Measurements from ENCODE around the gene JAGN1.
"Not testable (repeated sequence)": the region's sequence is repeated elsewhere in the genome, so short reads cannot be mapped to it uniquely, and the experiment has no call there.

JAGN1 gene

GRCh38 chr3:9918261-9919038 lies 28.0 kb downstream of the JAGN1 start:
- DNase-seq = no peak

GRCh38 chr3:9928158-9928557 lies 37.7 kb downstream of the JAGN1 start:
- no peak for DNase-seq

DNA sequence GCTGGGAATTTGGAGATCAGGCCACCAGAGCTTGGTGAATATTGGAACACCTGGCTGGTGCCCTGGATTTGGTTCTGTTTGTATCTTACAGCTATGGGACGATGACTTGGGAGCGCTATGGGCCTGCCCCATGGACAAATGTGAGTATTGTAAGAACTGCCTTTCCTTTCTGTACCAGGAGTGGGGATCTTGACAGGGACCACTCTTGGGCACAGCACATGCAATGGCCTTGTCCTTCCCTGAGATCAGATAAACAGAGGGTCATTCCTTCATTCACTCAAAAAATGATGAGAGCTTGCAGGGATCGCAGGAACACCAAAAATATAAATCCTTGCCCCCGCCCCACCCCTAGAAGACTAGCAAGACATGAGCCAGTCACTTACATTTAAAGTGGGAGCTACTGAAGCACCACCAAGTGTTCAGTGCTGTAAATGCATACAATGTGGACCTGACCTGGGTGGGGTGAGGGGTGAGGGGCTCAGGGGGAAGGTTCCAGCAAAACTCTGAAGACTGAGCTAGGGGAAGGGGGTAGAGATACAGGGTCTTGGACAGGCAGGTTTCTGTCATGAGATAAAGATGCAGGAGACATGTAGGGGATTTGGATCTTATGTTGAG lies 40.5 kb downstream of the JAGN1 start:
- no peak for DNase-seq

DNA sequence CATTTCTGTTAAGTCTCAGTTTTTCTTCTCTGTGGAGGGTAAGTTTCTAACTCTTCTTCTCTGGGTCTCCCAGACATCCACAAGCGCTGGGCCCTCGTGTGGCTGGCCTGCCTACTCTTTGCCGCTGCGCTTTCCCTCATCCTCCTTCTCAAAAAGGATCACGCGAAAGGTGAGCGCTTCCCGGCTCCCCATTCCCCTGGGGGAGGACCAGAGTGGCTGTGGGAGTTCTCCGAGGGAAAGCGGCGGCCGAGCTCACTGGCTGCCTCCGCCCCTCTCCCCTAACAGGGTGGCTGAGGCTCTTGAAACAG lies 42.1 kb downstream of the JAGN1 start:
- DNase-seq = no peak

GRCh38 chr3:9932843-9933560 lies 42.6 kb downstream of the JAGN1 start:
- DNase-seq = peak; percentile 36

DNA sequence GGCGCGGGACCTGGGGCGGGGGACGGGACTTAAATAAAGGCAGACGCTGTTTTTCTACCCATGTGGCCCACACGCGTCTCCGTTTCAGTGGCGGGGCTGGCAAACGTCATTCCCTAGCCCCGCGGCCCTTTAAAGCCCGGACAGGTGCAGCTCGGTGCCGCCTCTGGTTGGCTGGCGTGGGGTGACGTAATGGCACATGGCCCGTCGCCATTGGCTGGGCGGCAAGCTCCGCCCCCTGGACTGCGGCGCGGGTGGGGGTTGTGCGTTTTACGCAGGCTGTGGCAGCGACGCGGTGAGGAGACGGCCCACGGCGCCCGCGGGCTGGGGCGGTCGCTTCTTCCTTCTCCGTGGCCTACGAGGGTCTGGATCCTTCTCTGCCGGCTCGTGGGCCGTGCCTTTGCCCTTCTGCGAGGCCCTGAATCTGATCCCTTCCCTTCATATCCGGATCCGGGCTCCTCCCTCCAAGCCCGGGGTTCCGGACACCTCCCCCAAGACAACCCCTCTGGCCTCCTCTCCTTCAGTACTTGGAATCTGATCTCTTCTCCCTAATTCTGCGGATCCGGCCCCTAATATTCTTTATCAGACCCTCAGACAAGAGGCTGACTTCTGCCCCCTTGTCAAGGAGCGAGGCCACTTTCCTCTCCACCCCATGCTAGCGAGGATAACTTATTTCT lies 43.3 kb downstream of the JAGN1 start, which contains the start of gene CRELD1:
TSS of gene CRELD1 (plus strand) at position 274 of the 674 bp plus-strand sequence. CDS start 605 bp downstream, outside the sequence.
- DNase-seq = peak; percentile 87

GRCh38 chr3:9934235-9934621 lies 43.8 kb downstream of the JAGN1 start:
- no peak for DNase-seq

- no peak for DNase-seq
Observed at GRCh38 chr3:9934993-9935392, 44.6 kb downstream of the JAGN1 start.

DNA sequence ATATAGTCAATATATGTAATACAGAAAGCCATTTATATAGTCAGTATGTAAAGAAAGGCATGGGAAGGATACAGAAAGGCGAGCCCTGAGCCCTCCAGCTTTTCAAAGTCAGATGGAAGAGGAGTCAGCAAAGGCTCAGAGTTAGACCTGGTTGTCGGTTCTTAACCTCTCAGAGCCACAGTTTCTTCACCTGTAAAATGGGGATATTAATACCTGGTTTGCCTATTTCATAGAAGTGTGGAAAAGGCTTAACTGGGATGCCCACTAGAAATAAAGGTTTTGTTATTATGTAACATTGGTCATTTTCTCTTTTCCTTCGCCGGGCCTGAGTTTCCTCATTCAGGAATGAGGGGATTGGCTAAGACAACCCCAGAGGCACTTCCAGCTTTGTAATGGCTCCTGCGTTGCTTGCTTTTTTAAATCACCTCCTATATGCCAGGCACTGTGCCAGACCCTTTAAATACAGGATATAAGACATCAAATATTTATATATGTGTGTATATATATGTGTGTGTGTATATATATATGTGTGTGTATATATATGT lies 45.6 kb downstream of the JAGN1 start:
- DNase-seq = no peak

DNA sequence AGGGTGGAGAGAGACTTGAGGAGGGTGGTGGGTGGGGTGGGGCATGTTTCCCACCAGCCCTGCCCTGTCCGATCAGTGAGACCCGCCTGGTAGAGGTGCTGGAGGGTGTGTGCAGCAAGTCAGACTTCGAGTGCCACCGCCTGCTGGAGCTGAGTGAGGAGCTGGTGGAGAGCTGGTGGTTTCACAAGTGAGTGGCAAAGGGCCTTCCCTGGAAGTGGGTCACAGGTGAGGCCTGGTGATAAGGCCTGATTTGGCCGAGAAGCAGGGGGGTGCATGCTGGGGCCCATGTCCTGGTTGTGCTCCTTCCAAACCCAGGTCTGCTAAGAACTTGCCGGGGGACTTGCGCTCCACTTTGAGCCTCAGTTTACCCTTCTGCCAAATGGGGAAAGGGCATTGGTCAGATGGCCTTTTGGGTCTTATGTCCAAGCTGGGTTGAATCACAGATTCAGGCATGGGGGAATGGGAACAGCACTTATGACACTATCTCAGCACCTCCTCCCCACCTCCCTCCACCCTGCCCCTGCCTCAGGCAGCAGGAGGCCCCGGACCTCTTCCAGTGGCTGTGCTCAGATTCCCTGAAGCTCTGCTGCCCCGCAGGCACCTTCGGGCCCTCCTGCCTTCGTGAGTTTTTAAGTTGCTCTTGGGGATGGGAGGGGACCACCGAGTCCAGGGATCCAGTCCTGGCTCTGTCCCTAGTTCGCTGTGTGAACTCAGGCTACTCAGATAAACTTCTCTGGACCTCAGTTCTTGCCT lies 47.3 kb downstream of the JAGN1 start:
- DNase-seq = no peak

DNA sequence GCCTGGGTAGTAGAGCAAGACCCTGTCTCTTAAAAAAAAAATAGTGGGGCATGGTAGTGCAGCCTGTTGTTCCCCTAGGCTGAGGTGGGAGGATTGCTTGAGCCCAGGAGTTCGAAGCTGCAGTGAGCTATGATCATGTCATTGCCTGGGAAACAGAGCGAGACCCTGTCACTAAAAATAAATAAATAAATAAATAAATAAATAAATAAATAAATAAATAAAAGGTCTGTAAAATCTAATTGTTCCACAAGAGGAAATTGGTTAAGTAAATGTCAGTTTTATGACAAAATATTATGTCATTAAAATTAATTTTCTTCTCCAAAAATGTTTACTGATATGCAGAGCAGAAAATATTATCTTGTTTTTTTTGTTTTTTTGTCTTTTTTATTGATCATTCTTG lies 48.6 kb downstream of the JAGN1 start:
- DNase-seq = no peak

DNA sequence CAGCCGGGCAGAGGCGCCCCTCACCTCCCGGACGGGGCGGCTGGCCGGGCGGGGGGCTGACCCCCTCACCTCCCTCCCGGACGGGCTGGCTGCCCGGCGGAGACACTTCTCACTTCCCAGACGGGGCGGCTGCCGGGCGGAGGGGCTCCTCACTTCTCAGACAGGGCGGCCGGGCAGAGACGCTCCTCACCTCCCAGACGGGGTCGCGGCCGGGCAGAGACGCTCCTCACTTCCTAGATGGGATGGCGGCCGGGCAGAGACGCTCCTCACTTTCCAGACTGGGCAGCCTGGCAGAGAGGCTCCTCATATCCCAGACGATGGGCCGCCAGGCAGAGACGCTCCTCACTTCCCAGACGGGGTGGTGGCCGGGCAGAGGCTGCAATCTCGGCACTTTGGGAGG lies 49.5 kb downstream of the JAGN1 start:
- not testable (repeated sequence) for DNase-seq

GRCh38 chr3:9940746-9941145 lies 50.3 kb downstream of the JAGN1 start:
- no peak for DNase-seq

- DNase-seq = no peak
Observed at GRCh38 chr3:9942164-9942563, 51.8 kb downstream of the JAGN1 start.

- DNase-seq = no peak
Observed at GRCh38 chr3:9942934-9943690, 52.7 kb downstream of the JAGN1 start.

Measured in NCI-H510A treated with DMSO at 0.1 percent for 48 hours (cell line).